ENCODE data around the gene SPATS1. TPM values are rescaled to one million over a fixed set of nuclear protein-coding genes. Genes with fewer than 3 reads are reported as not detected.
A peak's percentile ranks its signal among the peaks of the same experiment; 100 is the strongest.

The SPATS1 gene
- polyA plus RNA-seq, 1 donor (not counting 4 experiments of a cell fraction or from before 2014, with no cell fraction given): not detected

- Histone ChIP-seq H3K9me1 (ENCODE audit: control insufficient read depth, extremely low read depth, insufficient read depth, low read length) (peaks cover 2% of the 10 kb centered on the region), H2AFZ (ENCODE audit: control insufficient read depth, low read length) (no peak overlapping the region), H3K79me2 (ENCODE audit: control insufficient read depth, insufficient read depth, low read length) (no peaks in the 10 kb centered on the region), H3K27ac (ENCODE audit: control insufficient read depth, insufficient read depth, low read length) (no peak overlapping the region), H4K20me1 (ENCODE audit: control insufficient read depth, extremely low read depth, insufficient read depth, low read length) (peaks cover 3% of the 10 kb centered on the region), H3K36me3 (ENCODE audit: control insufficient read depth in 2 of 2, extremely low read depth in 1 of 2, insufficient read depth in 2 of 2, low read length in 2 of 2) (peaks cover 23 to 25% of the 10 kb centered on the region in 2 experiments), H3K27me3 (ENCODE audit: control insufficient read depth, extremely low read depth, insufficient read depth, low read length) (peaks cover 37% of the 10 kb centered on the region), H3K4me1 (ENCODE audit: control insufficient read depth, extremely low read depth, insufficient read depth, low read length) (peaks cover 7% of the 10 kb centered on the region), H3K9me3 (ENCODE audit: control insufficient read depth, low read depth, low read length) (no peaks in the 10 kb centered on the region), H3K4me2 (ENCODE audit: control insufficient read depth, extremely low read depth, insufficient read depth, low read depth, low read length) (peak overlapping the region; percentile 69), H3K4me3 (ENCODE audit: control insufficient read depth in 2 of 3, extremely low read depth in 1 of 3, insufficient read depth in 2 of 3, low read depth in 1 of 3, low read length in 3 of 3) (no peak overlapping the region), H3K9ac (ENCODE audit: control insufficient read depth, extremely low read depth, insufficient read depth, low read length) (peak overlapping the region; percentile 2)
- dilution Hi-C loops (cut with MboI; ENCODE audit: extremely low pct_ligation_motif_present, low sequenced_read_pairs): no loop called here
- no peak for DNase-seq (ENCODE audit: low read depth, low spot score)
- no peak for FAIRE-seq
- TF ChIP-seq CTCF (optimal IDR thresholded peaks at IDR 0.05 in 1 of 3, IDR thresholded peaks at IDR 0.05 in 1 of 3, conservative IDR thresholded peaks at IDR 0.05 in 1 of 3; ENCODE audit: extremely low read depth in 1 of 3, insufficient read depth in 2 of 3, low read length in 3 of 3) (no peak), EZH2 (IDR thresholded peaks at IDR 0.05; ENCODE audit: low read length) (no peak)
These were observed 44.2 kb upstream of the SPATS1 start for GRCh38 chr6:44298055-44298803.

GRCh38 chr6:44298864-44299263, 43.6 kb upstream of the SPATS1 start:
- Histone ChIP-seq H3K27me3 (ENCODE audit: control insufficient read depth, extremely low read depth, insufficient read depth, low read length) (peaks cover 37% of the 10 kb centered on the region), H3K79me2 (ENCODE audit: control insufficient read depth, insufficient read depth, low read length) (no peaks in the 10 kb centered on the region), H3K36me3 (ENCODE audit: control insufficient read depth in 2 of 2, extremely low read depth in 1 of 2, insufficient read depth in 2 of 2, low read length in 2 of 2) (peaks cover 27 to 30% of the 10 kb centered on the region in 2 experiments), H2AFZ (ENCODE audit: control insufficient read depth, low read length) (no peak overlapping the region), H3K4me1 (ENCODE audit: control insufficient read depth, extremely low read depth, insufficient read depth, low read length) (peaks cover 7% of the 10 kb centered on the region), H3K4me3 (ENCODE audit: control insufficient read depth in 2 of 3, extremely low read depth in 1 of 3, insufficient read depth in 2 of 3, low read depth in 1 of 3, low read length in 3 of 3) (no peak overlapping the region), H3K4me2 (ENCODE audit: control insufficient read depth, extremely low read depth, insufficient read depth, low read depth, low read length) (no peak overlapping the region), H4K20me1 (ENCODE audit: control insufficient read depth, extremely low read depth, insufficient read depth, low read length) (peaks cover 3% of the 10 kb centered on the region), H3K9me1 (ENCODE audit: control insufficient read depth, extremely low read depth, insufficient read depth, low read length) (peaks cover 2% of the 10 kb centered on the region), H3K9me3 (ENCODE audit: control insufficient read depth, low read depth, low read length) (no peaks in the 10 kb centered on the region), H3K27ac (ENCODE audit: control insufficient read depth, insufficient read depth, low read length) (no peak overlapping the region), H3K9ac (ENCODE audit: control insufficient read depth, extremely low read depth, insufficient read depth, low read length) (no peak overlapping the region)
- no peak for TF ChIP-seq EZH2 (IDR thresholded peaks at IDR 0.05; ENCODE audit: low read length)
- no peak for TF ChIP-seq CTCF (optimal IDR thresholded peaks at IDR 0.05 in 1 of 3, IDR thresholded peaks at IDR 0.05 in 1 of 3, conservative IDR thresholded peaks at IDR 0.05 in 1 of 3; ENCODE audit: extremely low read depth in 1 of 3, insufficient read depth in 2 of 3, low read length in 3 of 3)
- no peak for FAIRE-seq
- dilution Hi-C loops (cut with MboI; ENCODE audit: extremely low pct_ligation_motif_present, low sequenced_read_pairs): no loop called here
- no peak for DNase-seq (ENCODE audit: low read depth, low spot score)
